OCI-LY7 (cell line): Measurements from ENCODE around the gene VASP. TPM values are rescaled to one million over a fixed set of nuclear protein-coding genes. Genes with fewer than 3 reads are reported as not detected.

Experiments used
- BruUV-seq: library from RNA; stranded (reverse); fragments of 400-500 nt; replicated peaks from 2 replicates; lab custom pipeline; 2021; lab: Mats Ljungman, UMichigan
- CTCF ChIA-PET: fragments of 300-600 bp; sonication (Branson Sonifier 250); formaldehyde crosslinking; loops from one replicate; lab custom pipeline; 2022; ENCODE audit warnings: antibody characterized with exemption; ENCODE audit not compliant: unreplicated experiment; lab: Charles Lee
- POLR2A ChIA-PET: fragments of 300-600 bp; sonication (Branson Sonifier 250); formaldehyde crosslinking; loops from one replicate; lab custom pipeline; 2022; ENCODE audit warnings: antibody characterized with exemption; lab: Charles Lee
- DNase-seq: peaks from one replicate; pipeline ENCODE4 v3.0.0-alpha.2; 2015; ENCODE audit warnings: low spot score
- H2AFZ ChIP-seq: fragments of 200-600 bp; sonication (generic), shearing (Covaris generic); 2 replicates; pipeline ENCODE4 v1.6.1; 2014; ENCODE audit warnings: mild to moderate bottlenecking, antibody characterized with exemption, low read length, moderate library complexity
- H3K27ac ChIP-seq: fragments of 200-600 bp; sonication (generic); 2 replicates; pipeline ENCODE4 v1.5.1; 2014; ENCODE audit warnings: mixed run types, low read depth, mild to moderate bottlenecking, moderate library complexity, low read length, inconsistent platforms; ENCODE audit not compliant: poor library complexity, severe bottlenecking
- H3K36me3 ChIP-seq: fragments of 200-600 bp; sonication (generic); 2 replicates; pipeline ENCODE4 v1.6.1; 2014; ENCODE audit warnings: mild to moderate bottlenecking, antibody characterized with exemption, low read length, moderate library complexity, mixed read lengths; ENCODE audit not compliant: insufficient read depth
- H3K4me1 ChIP-seq: fragments of 200-600 bp; sonication (generic); 2 replicates; pipeline ENCODE4 v1.5.1; 2014; ENCODE audit warnings: mild to moderate bottlenecking, low read length; ENCODE audit not compliant: insufficient read depth, poor library complexity, severe bottlenecking
- H3K4me2 ChIP-seq: fragments of 200-600 bp; sonication (generic); 2 replicates; pipeline ENCODE4 v1.6.1; 2014; ENCODE audit warnings: mild to moderate bottlenecking, low read length
- H3K4me3 ChIP-seq: fragments of 200-600 bp; sonication (generic); 2 replicates; pipeline ENCODE4 v1.5.1; 2014; ENCODE audit warnings: mild to moderate bottlenecking, low read depth, low read length; ENCODE audit not compliant: poor library complexity, severe bottlenecking
- H3K79me2 ChIP-seq: fragments of 200-600 bp; sonication (generic); 2 replicates; pipeline ENCODE4 v1.6.1; 2016; ENCODE audit warnings: low read depth, mild to moderate bottlenecking, low read length, moderate library complexity, mixed read lengths; ENCODE audit not compliant: insufficient read depth
- H3K9me2 ChIP-seq: fragments of 200-600 bp; sonication (generic); 2 replicates; pipeline ENCODE4 v1.6.1; 2016; ENCODE audit warnings: mild to moderate bottlenecking, low read length, mixed read lengths; ENCODE audit not compliant: insufficient read depth
- H3K9me3 ChIP-seq: fragments of 200-600 bp; sonication (generic); 2 replicates; pipeline ENCODE4 v1.6.1; 2014; ENCODE audit warnings: mild to moderate bottlenecking, mixed run types, low read length, mixed read lengths
- H4K20me1 ChIP-seq: fragments of 200-600 bp; sonication (generic); 2 replicates; pipeline ENCODE4 v1.6.1; 2014; ENCODE audit warnings: mild to moderate bottlenecking, antibody characterized with exemption, low read length, moderate library complexity, mixed read lengths; ENCODE audit not compliant: insufficient read depth
- CTCF ChIP-seq: fragments of 200-600 bp; sonication (generic); conservative IDR thresholded peaks from 2 replicates; pipeline ENCODE4 v1.5.1; 2014; ENCODE audit warnings: mild to moderate bottlenecking, antibody characterized with exemption, low read length, moderate library complexity, mixed read lengths
- EZH2phosphoT487 ChIP-seq: fragments of 200-600 bp; sonication (generic); IDR thresholded peaks from 2 replicates; pipeline ENCODE4 v1.6.1; 2018; ENCODE audit warnings: low read depth, borderline replicate concordance, mild to moderate bottlenecking, mixed run types, antibody characterized with exemption, low read length, moderate library complexity, mixed read lengths
- intact Hi-C: fragments of 100-400 bp; cut with micrococcal nuclease; formaldehyde crosslinking; loops from one replicate; pipeline ENCODE4 v1.10.0; 2022; ENCODE audit not compliant: unreplicated experiment
- total RNA-seq, 2 experiments: library from RNA; depleted of rRNA in 1 of 2; stranded (reverse); fragments of >200 nt in 1 of 2; shearing (Covaris generic) in 1 of 2; gene quantifications; 2 replicates each; pipeline ENCODE4 v1.2.3, GENCODE V29; 2014 to 2022

VASP gene
- total RNA-seq, 2 experiments from 2014 or later, result 39.6 to 62.8 TPM

- Histone ChIP-seq H3K9me2 (no peaks in the 10 kb centered on the region), H3K36me3 (peaks cover 6% of the 10 kb centered on the region; the same call in 1 of the 2 replicates), H3K4me2 (no peak overlapping the region), H3K4me1 (peaks cover 9% of the 10 kb centered on the region), H3K27ac (no peak overlapping the region), H4K20me1 (0 out of 2 replicates have a peak, but pooled peaks cover 3% of the 10 kb centered on the region), H3K9me3 (no peaks in the 10 kb centered on the region), H3K4me3 (no peak overlapping the region), H3K79me2 (peaks cover 1% of the 10 kb centered on the region; the same call in 1 of the 2 replicates), H2AFZ (no peak overlapping the region)
- ChIA-PET CTCF (no interaction called here), POLR2A (no interaction called here)
- TF ChIP-seq CTCF (peak; percentile 99), EZH2phosphoT487 (no peak)
- peak; percentile 71 for DNase-seq
- no TSS peak for BruUV-seq
- intact Hi-C loops, result loop anchor here (1.0 kb wide), 1 partner anchor 47 kb away; no protein-coding TSS in a partner anchor
These were observed 62.5 kb downstream of the VASP start for GRCh38 chr19:45569619-45570421.

GRCh38 chr19:45571457-45572220 lies 64.4 kb downstream of the VASP start:
- intact Hi-C loops, result no loop called here
- ChIA-PET POLR2A (no interaction called here), CTCF (no interaction called here)
- Histone ChIP-seq H3K4me1 (peaks cover 11% of the 10 kb centered on the region), H3K9me2 (no peaks in the 10 kb centered on the region), H2AFZ (no peak overlapping the region), H3K4me3 (no peak overlapping the region), H3K36me3 (peaks cover 6% of the 10 kb centered on the region; the same call in 1 of the 2 replicates), H3K27ac (no peak overlapping the region), H3K9me3 (no peaks in the 10 kb centered on the region), H3K4me2 (no peak overlapping the region), H3K79me2 (no peaks in the 10 kb centered on the region), H4K20me1 (0 out of 2 replicates have a peak, but pooled peaks cover 3% of the 10 kb centered on the region)
- no peak for DNase-seq
- BruUV-seq, result no TSS peak
- no peak for TF ChIP-seq CTCF
- TF ChIP-seq EZH2phosphoT487, result no peak
